ENCODE measurements around the gene TNKS1BP1.

TNKS1BP1 gene

GRCh38 chr11:57359896-57360690 is 35.3 kb upstream of the TNKS1BP1 start:
- Mint-ChIP-seq H3K27me3 (peaks cover 5% of the 10 kb centered on the region), H3K36me3 (ENCODE audit: low read depth) (no peaks in the 10 kb centered on the region), H3K4me3 (no peak overlapping the region), H3K9me3 (no peaks in the 10 kb centered on the region), H3K4me1 (no peaks in the 10 kb centered on the region), H3K27ac (no peak overlapping the region)
- DNase-seq (no peak), ATAC-seq (no peak)

GRCh38 chr11:57359396-57359795 is 34.6 kb upstream of the TNKS1BP1 start:
- ATAC-seq = no peak
- Mint-ChIP-seq H3K27me3 (peaks cover 10% of the 10 kb centered on the region), H3K27ac (no peak overlapping the region), H3K4me3 (no peak overlapping the region), H3K36me3 (ENCODE audit: low read depth) (no peaks in the 10 kb centered on the region), H3K9me3 (no peaks in the 10 kb centered on the region), H3K4me1 (no peaks in the 10 kb centered on the region)
- no peak for DNase-seq

GRCh38 chr11:57358991-57359390 is 34.2 kb upstream of the TNKS1BP1 start:
- no peak for ATAC-seq
- peaks cover 10% of the 10 kb centered on the region for H3K27me3 Mint-ChIP-seq

GRCh38 chr11:57358543-57358961 is 33.8 kb upstream of the TNKS1BP1 start:
- H3K9me3 Mint-ChIP-seq = no peaks in the 10 kb centered on the region
- no peak overlapping the region for H3K27ac Mint-ChIP-seq
- no peaks in the 10 kb centered on the region for H3K36me3 Mint-ChIP-seq (ENCODE audit: low read depth)
- no peak overlapping the region for H3K4me3 Mint-ChIP-seq
- ATAC-seq = no peak
- no peak for DNase-seq
- no peaks in the 10 kb centered on the region for H3K4me1 Mint-ChIP-seq
- H3K27me3 Mint-ChIP-seq = peaks cover 10% of the 10 kb centered on the region

More at GRCh38 chr11:57358991-57359390, 34.2 kb upstream of the TNKS1BP1 start:
- Mint-ChIP-seq H3K9me3 (no peaks in the 10 kb centered on the region), H3K4me3 (no peak overlapping the region), H3K4me1 (no peaks in the 10 kb centered on the region), H3K27ac (no peak overlapping the region), H3K36me3 (ENCODE audit: low read depth) (no peaks in the 10 kb centered on the region)
- no peak for DNase-seq

GRCh38 chr11:57357856-57358255 is 33.1 kb upstream of the TNKS1BP1 start:
- Mint-ChIP-seq H3K4me3 (no peak overlapping the region), H3K4me1 (no peaks in the 10 kb centered on the region), H3K27me3 (peaks cover 10% of the 10 kb centered on the region), H3K27ac (no peak overlapping the region), H3K9me3 (no peaks in the 10 kb centered on the region), H3K36me3 (ENCODE audit: low read depth) (no peaks in the 10 kb centered on the region)
- DNase-seq (no peak), ATAC-seq (no peak)

GRCh38 chr11:57357310-57357709 is 32.6 kb upstream of the TNKS1BP1 start:
- no peak overlapping the region for H3K27ac Mint-ChIP-seq
- ATAC-seq = no peak
- no peaks in the 10 kb centered on the region for H3K4me1 Mint-ChIP-seq
- no peaks in the 10 kb centered on the region for H3K36me3 Mint-ChIP-seq (ENCODE audit: low read depth)
- H3K9me3 Mint-ChIP-seq = no peaks in the 10 kb centered on the region
- no peak for DNase-seq
- H3K4me3 Mint-ChIP-seq = no peak overlapping the region
- peaks cover 10% of the 10 kb centered on the region for H3K27me3 Mint-ChIP-seq

- Mint-ChIP-seq H3K9me3 (peaks cover 5% of the 10 kb centered on the region), H3K27me3 (peaks cover 14% of the 10 kb centered on the region), H3K27ac (no peak overlapping the region), H3K4me3 (no peak overlapping the region), H3K36me3 (ENCODE audit: low read depth) (peaks cover 2% of the 10 kb centered on the region), H3K4me1 (no peaks in the 10 kb centered on the region)
- no peak for ATAC-seq
- DNase-seq = no peak
Observed at GRCh38 chr11:57356268-57356667, 31.5 kb upstream of the TNKS1BP1 start.

- H3K4me1 Mint-ChIP-seq = peaks cover 3% of the 10 kb centered on the region
- ATAC-seq = no peak
- H3K36me3 Mint-ChIP-seq (ENCODE audit: low read depth) = peaks cover 2% of the 10 kb centered on the region
- H3K27me3 Mint-ChIP-seq = peaks cover 16% of the 10 kb centered on the region
- peaks cover 7% of the 10 kb centered on the region for H3K9me3 Mint-ChIP-seq
- H3K4me3 Mint-ChIP-seq = no peak overlapping the region
- H3K27ac Mint-ChIP-seq = no peak overlapping the region
- no peak for DNase-seq
Observed at GRCh38 chr11:57354699-57355098, 29.9 kb upstream of the TNKS1BP1 start.

- peaks cover 3% of the 10 kb centered on the region for H3K4me1 Mint-ChIP-seq
- H3K4me3 Mint-ChIP-seq = no peak overlapping the region
- no peak for DNase-seq
- peaks cover 16% of the 10 kb centered on the region for H3K27me3 Mint-ChIP-seq
- peaks cover 7% of the 10 kb centered on the region for H3K9me3 Mint-ChIP-seq
- H3K36me3 Mint-ChIP-seq (ENCODE audit: low read depth) = peaks cover 2% of the 10 kb centered on the region
- no peak for ATAC-seq
- H3K27ac Mint-ChIP-seq = no peak overlapping the region
Observed at GRCh38 chr11:57353852-57354251, 29.1 kb upstream of the TNKS1BP1 start.

GRCh38 chr11:57353446-57353845 is 28.7 kb upstream of the TNKS1BP1 start:
- DNase-seq = no peak
- H3K36me3 Mint-ChIP-seq (ENCODE audit: low read depth) = peaks cover 2% of the 10 kb centered on the region
- no peak overlapping the region for H3K27ac Mint-ChIP-seq
- peaks cover 16% of the 10 kb centered on the region for H3K27me3 Mint-ChIP-seq
- ATAC-seq = no peak
- peaks cover 7% of the 10 kb centered on the region for H3K9me3 Mint-ChIP-seq
- peaks cover 3% of the 10 kb centered on the region for H3K4me1 Mint-ChIP-seq
- no peak overlapping the region for H3K4me3 Mint-ChIP-seq

GRCh38 chr11:57353036-57353435 is 28.3 kb upstream of the TNKS1BP1 start:
- ATAC-seq = no peak
- H3K4me1 Mint-ChIP-seq = peaks cover 3% of the 10 kb centered on the region
- H3K4me3 Mint-ChIP-seq = no peak overlapping the region
- H3K36me3 Mint-ChIP-seq (ENCODE audit: low read depth) = peaks cover 2% of the 10 kb centered on the region
- DNase-seq = no peak
- H3K27ac Mint-ChIP-seq = no peak overlapping the region
- H3K9me3 Mint-ChIP-seq = peaks cover 7% of the 10 kb centered on the region
- peaks cover 16% of the 10 kb centered on the region for H3K27me3 Mint-ChIP-seq

- Mint-ChIP-seq H3K27me3 (peaks cover 8% of the 10 kb centered on the region), H3K4me3 (no peak overlapping the region), H3K9me3 (peaks cover 7% of the 10 kb centered on the region), H3K4me1 (peaks cover 3% of the 10 kb centered on the region), H3K27ac (no peak overlapping the region), H3K36me3 (ENCODE audit: low read depth) (peaks cover 2% of the 10 kb centered on the region)
- peak; percentile 79 for DNase-seq
- peak; percentile 50 for ATAC-seq
Observed at GRCh38 chr11:57349491-57350274, 24.9 kb upstream of the TNKS1BP1 start.

GRCh38 chr11:57348636-57349313 is 24.0 kb upstream of the TNKS1BP1 start:
- Mint-ChIP-seq H3K27ac (no peak overlapping the region), H3K36me3 (ENCODE audit: low read depth) (peaks cover 2% of the 10 kb centered on the region), H3K9me3 (peaks cover 7% of the 10 kb centered on the region), H3K4me1 (peaks cover 3% of the 10 kb centered on the region), H3K4me3 (no peak overlapping the region), H3K27me3 (peaks cover 5% of the 10 kb centered on the region)
- ATAC-seq (no peak), DNase-seq (no peak)

- peaks cover 3% of the 10 kb centered on the region for H3K4me1 Mint-ChIP-seq
- H3K27me3 Mint-ChIP-seq = peaks cover 5% of the 10 kb centered on the region
- peaks cover 7% of the 10 kb centered on the region for H3K9me3 Mint-ChIP-seq
- peaks cover 2% of the 10 kb centered on the region for H3K36me3 Mint-ChIP-seq (ENCODE audit: low read depth)
- no peak overlapping the region for H3K4me3 Mint-ChIP-seq
- ATAC-seq (no peak), DNase-seq (no peak)
- H3K27ac Mint-ChIP-seq = no peak overlapping the region
Observed at GRCh38 chr11:57348052-57348451, 23.3 kb upstream of the TNKS1BP1 start.

Measured in activated naive CD8-positive, alpha-beta T cell treated with anti-CD3 and anti-CD28 coated beads, Interleukin-2, amount 50 U/mL, for 24 hours (primary cell).